ENCODE results near the gene SASH1.
A peak's percentile ranks its signal among the peaks of the same experiment; 100 is the strongest.

Gene SASH1

DNA sequence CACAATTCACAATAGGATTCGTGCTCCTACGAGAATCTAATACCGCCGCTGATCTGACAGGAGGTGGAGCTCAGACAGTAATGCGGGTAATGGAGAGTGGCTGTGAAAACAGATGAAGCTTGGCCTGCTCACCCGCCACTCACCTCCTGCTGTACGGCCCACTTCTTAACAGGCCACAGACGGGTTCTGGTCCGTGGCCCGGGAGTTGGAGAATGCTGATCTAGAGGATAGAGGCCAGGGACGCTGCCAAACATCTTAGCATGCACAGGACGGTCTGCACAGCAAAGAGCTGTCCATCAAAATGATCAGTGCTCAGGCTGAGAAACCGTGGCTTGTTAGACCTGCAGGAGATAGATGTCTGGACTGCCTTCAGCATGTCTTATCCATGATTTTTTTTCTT, 186.4 kb downstream of the SASH1 start:
- H3K9me3 ChIP-seq (ENCODE audit: control insufficient read depth in 5 of 5, low read length in 5 of 5), result no peaks in the 10 kb centered on the region
- no peak overlapping the region for H3K4me3 ChIP-seq (ENCODE audit: low read depth in 1 of 5, low read length in 5 of 5)
- peaks cover 0 to 41% (median 19%) of the 10 kb centered on the region in 5 donors for H3K4me1 ChIP-seq (ENCODE audit: control insufficient read depth in 5 of 5, insufficient read depth in 5 of 5, low read length in 5 of 5)
- no peaks in the 10 kb centered on the region for H3K27me3 ChIP-seq (ENCODE audit: control insufficient read depth in 5 of 5, insufficient read depth in 4 of 5, low read length in 5 of 5)
- no peak overlapping the region for H3K27ac ChIP-seq (ENCODE audit: low read depth, low read length)
- no peak overlapping the region for H3K9ac ChIP-seq (ENCODE audit: low read length in 5 of 5)
- peaks cover 21 to 75% (median 65%) of the 10 kb centered on the region in 5 donors for H3K36me3 ChIP-seq (ENCODE audit: control insufficient read depth in 5 of 5, insufficient read depth in 5 of 5, low read length in 5 of 5)

DNA sequence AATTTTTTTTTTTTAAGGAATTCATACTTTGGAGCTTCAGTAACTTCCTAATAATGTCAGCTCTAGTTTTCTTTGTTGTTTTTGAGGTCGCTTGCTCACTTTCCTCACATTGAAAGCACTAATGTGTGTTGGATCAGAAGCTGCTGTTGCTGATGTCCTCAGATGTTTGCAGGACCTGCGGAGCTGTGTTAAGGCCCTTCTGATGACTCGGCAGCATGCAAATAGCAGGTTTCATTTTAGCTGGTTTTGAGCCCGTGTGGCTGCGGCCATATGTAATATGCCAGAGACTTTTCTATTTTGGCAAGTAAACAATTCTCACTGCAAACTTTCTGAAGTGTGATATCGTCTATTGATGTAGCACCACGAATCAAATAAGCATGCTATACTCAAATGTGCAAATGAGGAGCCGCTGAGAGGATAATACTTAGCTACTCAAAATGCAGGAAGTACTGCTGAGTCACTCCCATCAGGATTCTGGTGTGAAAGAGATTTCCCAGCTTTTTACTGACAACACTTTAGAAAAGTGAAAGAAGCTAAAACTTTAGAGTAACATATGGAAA, 187.8 kb downstream of the SASH1 start:
- Histone ChIP-seq H3K4me3 (ENCODE audit: low read depth in 1 of 5, low read length in 5 of 5) (peak overlapping the region; percentile 3 to 54 (median 33)), H3K27me3 (ENCODE audit: control insufficient read depth in 5 of 5, insufficient read depth in 4 of 5, low read length in 5 of 5) (no peaks in the 10 kb centered on the region), H3K27ac (ENCODE audit: low read depth, low read length) (peak overlapping the region; percentile 19), H3K36me3 (ENCODE audit: control insufficient read depth in 5 of 5, insufficient read depth in 5 of 5, low read length in 5 of 5) (peaks cover 24 to 80% (median 71%) of the 10 kb centered on the region in 5 donors), H3K4me1 (ENCODE audit: control insufficient read depth in 5 of 5, insufficient read depth in 5 of 5, low read length in 5 of 5) (peaks cover 0 to 56% (median 21%) of the 10 kb centered on the region in 5 donors), H3K9me3 (ENCODE audit: control insufficient read depth in 5 of 5, low read length in 5 of 5) (no peaks in the 10 kb centered on the region), H3K9ac (ENCODE audit: low read length in 5 of 5) (peak overlapping the region in 1 of 5 donors; percentile 20)

DNA sequence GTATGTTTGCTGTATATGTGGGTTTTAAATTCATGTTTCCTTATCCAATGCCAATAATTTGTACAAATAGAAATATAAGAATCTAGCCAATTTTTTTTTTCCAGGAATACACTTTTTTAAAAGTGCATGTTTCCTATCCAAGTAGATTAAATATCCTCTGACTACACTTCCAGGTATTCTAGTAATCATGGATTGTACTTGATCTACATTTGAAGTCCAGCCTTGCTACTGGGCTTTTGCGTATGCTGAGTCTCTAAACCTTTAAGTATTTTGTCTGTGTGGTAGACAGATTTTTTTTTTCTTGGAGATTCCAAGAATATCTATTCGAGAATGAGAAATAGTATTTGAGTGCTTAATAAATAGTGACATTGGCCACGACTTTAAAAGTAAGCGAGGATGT, 188.3 kb downstream of the SASH1 start:
- Histone ChIP-seq H3K36me3 (ENCODE audit: control insufficient read depth in 5 of 5, insufficient read depth in 5 of 5, low read length in 5 of 5) (peaks cover 28 to 80% (median 72%) of the 10 kb centered on the region in 5 donors), H3K4me3 (ENCODE audit: low read depth in 1 of 5, low read length in 5 of 5) (peak overlapping the region in 1 of 5 donors; percentile 3), H3K27ac (ENCODE audit: low read depth, low read length) (peak overlapping the region; percentile 12), H3K9ac (ENCODE audit: low read length in 5 of 5) (peak overlapping the region in 1 of 5 donors; percentile 20), H3K27me3 (ENCODE audit: control insufficient read depth in 5 of 5, insufficient read depth in 4 of 5, low read length in 5 of 5) (no peaks in the 10 kb centered on the region), H3K9me3 (ENCODE audit: control insufficient read depth in 5 of 5, low read length in 5 of 5) (no peaks in the 10 kb centered on the region), H3K4me1 (ENCODE audit: control insufficient read depth in 5 of 5, insufficient read depth in 5 of 5, low read length in 5 of 5) (peaks cover 0 to 60% (median 18%) of the 10 kb centered on the region in 5 donors)

DNA sequence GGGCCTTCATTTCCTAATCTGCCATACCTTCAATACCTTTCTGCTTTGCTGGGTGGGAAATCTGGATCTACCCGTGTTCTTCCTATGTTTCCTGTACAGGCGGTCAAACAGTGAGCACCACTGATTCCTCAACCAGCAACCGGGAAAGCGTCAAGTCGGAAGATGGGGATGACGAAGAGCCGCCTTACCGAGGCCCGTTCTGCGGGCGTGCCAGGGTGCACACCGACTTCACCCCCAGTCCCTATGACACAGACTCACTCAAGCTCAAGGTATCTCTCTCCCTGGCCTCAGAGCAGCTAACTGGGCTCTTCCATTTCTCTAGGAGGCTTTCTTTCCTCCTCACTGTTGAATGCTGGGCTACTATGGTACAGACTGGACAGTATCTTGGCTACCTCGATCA, 190.1 kb downstream of the SASH1 start:
- peaks cover 32 to 88% (median 79%) of the 10 kb centered on the region in 5 donors for H3K36me3 ChIP-seq (ENCODE audit: control insufficient read depth in 5 of 5, insufficient read depth in 5 of 5, low read length in 5 of 5)
- no peak overlapping the region for H3K4me3 ChIP-seq (ENCODE audit: low read depth in 1 of 5, low read length in 5 of 5)
- peaks cover 1 to 63% (median 19%) of the 10 kb centered on the region in 5 donors for H3K4me1 ChIP-seq (ENCODE audit: control insufficient read depth in 5 of 5, insufficient read depth in 5 of 5, low read length in 5 of 5)
- H3K9me3 ChIP-seq (ENCODE audit: control insufficient read depth in 5 of 5, low read length in 5 of 5), result no peaks in the 10 kb centered on the region
- H3K9ac ChIP-seq (ENCODE audit: low read length in 5 of 5), result no peak overlapping the region
- no peak overlapping the region for H3K27ac ChIP-seq (ENCODE audit: low read depth, low read length)
- no peaks in the 10 kb centered on the region for H3K27me3 ChIP-seq (ENCODE audit: control insufficient read depth in 5 of 5, insufficient read depth in 4 of 5, low read length in 5 of 5)

DNA sequence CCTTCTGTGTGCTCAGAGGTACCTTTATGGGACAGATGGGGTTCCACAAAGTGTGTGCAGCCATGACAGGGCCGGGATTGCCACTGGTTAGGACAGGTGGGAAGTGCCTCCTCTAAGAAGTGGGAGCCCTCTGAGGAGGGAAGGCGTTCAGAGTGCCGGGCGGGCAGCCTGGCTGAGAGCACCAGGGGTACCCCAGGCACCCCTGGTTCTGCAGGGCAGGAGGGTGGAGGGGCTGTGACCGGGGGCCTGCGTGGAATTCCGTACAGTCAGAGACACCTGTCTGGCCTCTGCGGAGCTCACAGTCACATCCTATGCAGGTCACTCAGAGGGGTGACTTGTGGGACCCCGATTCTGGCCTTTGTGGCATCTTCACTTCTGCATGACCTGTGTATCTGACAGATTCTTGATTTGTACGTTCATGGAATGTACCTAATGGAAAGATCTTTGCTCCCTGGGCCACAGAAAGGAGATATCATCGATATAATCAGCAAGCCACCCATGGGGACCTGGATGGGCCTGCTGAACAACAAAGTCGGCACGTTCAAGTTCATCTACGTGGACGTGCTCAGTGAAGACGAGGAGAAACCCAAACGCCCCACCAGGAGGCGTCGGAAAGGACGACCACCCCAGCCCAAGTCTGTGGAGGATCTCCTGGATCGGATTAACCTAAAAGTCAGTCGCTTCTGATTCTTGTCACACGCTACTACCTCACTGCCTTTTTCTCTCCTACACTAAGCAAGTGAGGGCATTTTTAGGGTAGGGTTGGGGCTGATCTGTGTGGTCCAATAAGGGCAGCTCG, 190.9 kb downstream of the SASH1 start:
- Histone ChIP-seq H3K4me1 (ENCODE audit: control insufficient read depth in 5 of 5, insufficient read depth in 5 of 5, low read length in 5 of 5) (peaks cover 8 to 71% (median 27%) of the 10 kb centered on the region in 5 donors), H3K36me3 (ENCODE audit: control insufficient read depth in 5 of 5, insufficient read depth in 5 of 5, low read length in 5 of 5) (peaks cover 27 to 86% (median 79%) of the 10 kb centered on the region in 5 donors), H3K4me3 (ENCODE audit: low read depth in 1 of 5, low read length in 5 of 5) (no peak overlapping the region), H3K9ac (ENCODE audit: low read length in 5 of 5) (no peak overlapping the region), H3K9me3 (ENCODE audit: control insufficient read depth in 5 of 5, low read length in 5 of 5) (no peaks in the 10 kb centered on the region), H3K27ac (ENCODE audit: low read depth, low read length) (no peak overlapping the region), H3K27me3 (ENCODE audit: control insufficient read depth in 5 of 5, insufficient read depth in 4 of 5, low read length in 5 of 5) (no peaks in the 10 kb centered on the region)

DNA sequence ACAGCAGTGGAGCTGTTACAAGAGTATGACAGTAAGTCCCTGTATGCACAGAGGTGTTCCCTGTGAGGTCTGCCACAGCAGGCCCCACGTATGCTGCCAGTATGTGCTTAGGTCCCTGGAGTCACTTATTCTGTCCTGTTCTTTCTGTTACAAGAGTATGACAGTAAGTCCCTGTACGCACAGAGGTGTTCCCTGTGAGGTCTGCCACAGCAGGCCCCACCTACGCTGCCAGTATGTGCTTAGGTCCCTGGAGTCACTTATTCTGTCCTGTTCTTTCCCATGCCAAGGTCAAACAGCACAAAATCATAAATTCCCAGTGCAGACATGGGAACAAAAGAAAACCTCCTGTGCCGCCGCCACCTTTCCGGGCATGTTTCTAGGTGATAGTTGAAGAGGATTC, 192.2 kb downstream of the SASH1 start:
- Histone ChIP-seq H3K9me3 (ENCODE audit: control insufficient read depth in 5 of 5, low read length in 5 of 5) (no peaks in the 10 kb centered on the region), H3K9ac (ENCODE audit: low read length in 5 of 5) (no peak overlapping the region), H3K4me1 (ENCODE audit: control insufficient read depth in 5 of 5, insufficient read depth in 5 of 5, low read length in 5 of 5) (peaks cover 8 to 66% (median 28%) of the 10 kb centered on the region in 5 donors), H3K4me3 (ENCODE audit: low read depth in 1 of 5, low read length in 5 of 5) (no peak overlapping the region), H3K36me3 (ENCODE audit: control insufficient read depth in 5 of 5, insufficient read depth in 5 of 5, low read length in 5 of 5) (peaks cover 33 to 83% (median 79%) of the 10 kb centered on the region in 5 donors), H3K27me3 (ENCODE audit: control insufficient read depth in 5 of 5, insufficient read depth in 4 of 5, low read length in 5 of 5) (no peaks in the 10 kb centered on the region), H3K27ac (ENCODE audit: low read depth, low read length) (peak overlapping the region; percentile 43)

DNA sequence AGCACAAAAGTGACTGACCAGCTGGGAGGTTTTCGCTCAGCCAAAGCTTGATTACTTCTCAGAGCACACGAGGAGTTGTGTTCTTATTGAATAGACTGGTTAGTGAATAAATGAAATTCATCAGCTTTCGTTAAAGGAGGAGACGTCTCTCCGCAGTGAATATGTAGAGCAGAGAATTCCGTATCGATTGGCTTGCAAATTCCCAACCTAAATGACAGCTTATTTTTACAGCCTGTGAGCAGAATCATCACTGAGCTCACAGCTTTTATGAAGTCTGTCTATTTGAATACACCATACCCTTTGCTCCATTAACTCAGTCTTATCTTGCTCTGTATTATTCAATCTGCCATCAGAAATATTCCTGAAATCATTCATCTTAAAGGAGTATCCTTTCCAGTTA, 192.7 kb downstream of the SASH1 start:
- H3K27ac ChIP-seq (ENCODE audit: low read depth, low read length), result no peak overlapping the region
- peaks cover 8 to 60% (median 27%) of the 10 kb centered on the region in 5 donors for H3K4me1 ChIP-seq (ENCODE audit: control insufficient read depth in 5 of 5, insufficient read depth in 5 of 5, low read length in 5 of 5)

DNA sequence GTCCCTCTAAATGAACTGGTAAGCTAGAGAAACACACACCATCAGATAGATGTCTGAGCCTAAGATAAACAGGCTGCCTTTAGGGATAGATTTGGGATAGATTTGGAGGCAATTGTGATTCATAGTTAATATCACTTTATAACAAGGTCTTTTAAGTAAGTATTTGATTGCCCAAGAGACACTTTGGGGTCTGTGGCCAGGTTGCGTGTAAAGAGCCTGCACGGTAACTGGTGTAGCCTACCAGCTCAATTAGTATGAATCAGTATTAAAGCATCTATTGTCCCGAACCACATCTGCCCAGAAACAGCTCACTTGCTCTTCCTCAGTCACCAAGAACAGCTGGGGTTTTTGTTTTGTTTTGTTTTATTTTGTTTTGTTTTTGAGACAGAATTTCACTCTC, 193.3 kb downstream of the SASH1 start:
- Histone ChIP-seq H3K4me1 (ENCODE audit: control insufficient read depth in 5 of 5, insufficient read depth in 5 of 5, low read length in 5 of 5) (peaks cover 8 to 55% (median 21%) of the 10 kb centered on the region in 5 donors), H3K27me3 (ENCODE audit: control insufficient read depth in 5 of 5, insufficient read depth in 4 of 5, low read length in 5 of 5) (no peaks in the 10 kb centered on the region), H3K9ac (ENCODE audit: low read length in 5 of 5) (no peak overlapping the region), H3K4me3 (ENCODE audit: low read depth in 1 of 5, low read length in 5 of 5) (no peak overlapping the region), H3K36me3 (ENCODE audit: control insufficient read depth in 5 of 5, insufficient read depth in 5 of 5, low read length in 5 of 5) (peaks cover 40 to 93% (median 90%) of the 10 kb centered on the region in 5 donors), H3K9me3 (ENCODE audit: control insufficient read depth in 5 of 5, low read length in 5 of 5) (no peaks in the 10 kb centered on the region), H3K27ac (ENCODE audit: low read depth, low read length) (no peak overlapping the region)

More for the DNA sequence above, 192.7 kb downstream of the SASH1 start:
- H3K4me3 ChIP-seq (ENCODE audit: low read depth in 1 of 5, low read length in 5 of 5), result no peak overlapping the region
- H3K36me3 ChIP-seq (ENCODE audit: control insufficient read depth in 5 of 5, insufficient read depth in 5 of 5, low read length in 5 of 5), result peaks cover 37 to 87% (median 84%) of the 10 kb centered on the region in 5 donors
- no peaks in the 10 kb centered on the region for H3K9me3 ChIP-seq (ENCODE audit: control insufficient read depth in 5 of 5, low read length in 5 of 5)
- H3K9ac ChIP-seq (ENCODE audit: low read length in 5 of 5), result no peak overlapping the region
- no peaks in the 10 kb centered on the region for H3K27me3 ChIP-seq (ENCODE audit: control insufficient read depth in 5 of 5, insufficient read depth in 4 of 5, low read length in 5 of 5)

DNA sequence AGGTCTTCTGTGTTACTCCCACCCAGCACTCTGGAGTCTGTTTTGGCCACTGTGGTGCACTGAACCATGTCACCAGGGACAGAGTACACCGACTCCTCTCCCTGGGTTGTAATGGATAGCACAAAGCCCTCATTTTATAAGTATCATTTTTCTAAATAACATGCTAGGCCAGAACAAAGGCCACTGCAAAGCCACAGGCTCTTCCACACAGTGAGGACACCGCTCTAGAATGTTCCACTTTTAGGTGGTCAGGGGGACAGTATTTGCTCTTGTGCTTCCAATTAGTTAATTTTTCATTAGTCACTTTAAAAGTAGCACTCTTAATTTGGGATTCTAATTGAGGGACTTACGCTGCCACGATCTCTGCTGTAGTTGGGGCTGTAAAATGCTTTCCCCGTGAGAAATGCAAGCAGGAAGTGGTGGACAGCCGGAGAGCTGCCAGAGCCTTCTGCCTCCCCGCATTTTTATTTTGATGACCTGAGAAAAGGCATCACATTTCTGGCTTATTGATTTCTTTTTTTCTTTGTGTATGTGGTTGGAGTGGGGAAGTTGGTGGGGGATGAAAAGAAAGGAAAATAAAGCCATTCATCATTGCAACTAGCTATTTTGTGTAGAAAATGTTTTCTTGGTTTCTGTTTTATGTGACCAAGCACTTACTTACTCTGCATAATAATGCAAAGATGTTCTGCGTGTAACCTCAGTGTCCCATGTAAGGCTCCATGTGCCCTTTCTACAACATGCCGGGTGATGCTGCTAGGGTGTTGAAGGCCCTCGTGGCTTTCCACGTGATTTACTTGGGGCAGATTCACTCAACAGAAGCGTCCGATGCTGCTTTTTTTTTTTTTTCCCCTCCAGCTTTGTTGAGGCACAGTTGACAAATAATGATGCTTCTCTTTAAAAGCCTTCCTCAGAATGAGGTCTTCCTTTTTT, 195.9 kb downstream of the SASH1 start:
- H3K4me1 ChIP-seq (ENCODE audit: control insufficient read depth in 5 of 5, insufficient read depth in 5 of 5, low read length in 5 of 5), result peaks cover 8 to 38% (median 20%) of the 10 kb centered on the region in 5 donors
- H3K9me3 ChIP-seq (ENCODE audit: control insufficient read depth in 5 of 5, low read length in 5 of 5), result no peaks in the 10 kb centered on the region
- peak overlapping the region; percentile 32 for H3K27ac ChIP-seq (ENCODE audit: low read depth, low read length)
- H3K9ac ChIP-seq (ENCODE audit: low read length in 5 of 5), result no peak overlapping the region
- no peaks in the 10 kb centered on the region for H3K27me3 ChIP-seq (ENCODE audit: control insufficient read depth in 5 of 5, insufficient read depth in 4 of 5, low read length in 5 of 5)
- H3K36me3 ChIP-seq (ENCODE audit: control insufficient read depth in 5 of 5, insufficient read depth in 5 of 5, low read length in 5 of 5), result peaks cover 56 to 92% (median 90%) of the 10 kb centered on the region in 5 donors
- H3K4me3 ChIP-seq (ENCODE audit: low read depth in 1 of 5, low read length in 5 of 5), result no peak overlapping the region
